Endothelial cell of umbilical vein (primary cell): ENCODE data around the gene MLX.

Source experiments
- CTCF ChIP-seq, 2 donors: IDR thresholded peaks; 1 replicate in 1 of 2; 2 replicates in 1 of 2; pipeline ENCODE4 v1.5.1; 2011; ENCODE audit warnings: low read length in 2 of 2, mild to moderate bottlenecking in 2 of 2, moderate library complexity in 2 of 2, control low read depth in 1 of 2, inconsistent platforms in 1 of 2, low read depth in 1 of 2; ENCODE audit not compliant: insufficient read depth in 1 of 2; ENCODE audit errors: extremely low read depth in 1 of 2
- EZH2 ChIP-seq: IDR thresholded peaks from 2 replicates; pipeline ENCODE4 v1.6.1; 2012; ENCODE audit warnings: borderline replicate concordance, low read depth, mild to moderate bottlenecking, moderate library complexity, low read length, inconsistent platforms; ENCODE audit not compliant: severe bottlenecking
- JUN ChIP-seq: IDR thresholded peaks from 2 replicates; pipeline ENCODE4 v1.6.1; 2011; ENCODE audit warnings: borderline replicate concordance, low read depth; ENCODE audit not compliant: insufficient read length, insufficient read depth
- MAX ChIP-seq: IDR thresholded peaks from 2 replicates; pipeline ENCODE4 v1.6.1; 2011; ENCODE audit not compliant: insufficient read depth, insufficient read length
- MYC ChIP-seq: IDR thresholded peaks from one replicate; pipeline ENCODE4 v1.6.1; 2011; ENCODE audit warnings: mild to moderate bottlenecking, low read depth, low read length
- POLR2A ChIP-seq: IDR thresholded peaks from 2 replicates; pipeline ENCODE4 v1.6.1; 2012; ENCODE audit warnings: low read depth, mild to moderate bottlenecking, control low read depth, low read length
- POLR2AphosphoS5 ChIP-seq: IDR thresholded peaks from 2 replicates; pipeline ENCODE4 v1.6.1; 2012; ENCODE audit warnings: low read depth, mild to moderate bottlenecking, control low read depth, low read length, moderate library complexity; ENCODE audit not compliant: insufficient read depth

- no peak for TF ChIP-seq EZH2
- TF ChIP-seq CTCF (IDR thresholded peaks at IDR 0.05; ENCODE audit: extremely low read depth in 1 of 2, insufficient read depth in 1 of 2, low read depth in 1 of 2, low read length in 2 of 2): no peak
- TF ChIP-seq POLR2A: peak; percentile 83
- peak; percentile 81 for TF ChIP-seq POLR2AphosphoS5
- TF ChIP-seq MAX: peak; percentile 41
- no peak for TF ChIP-seq MYC
- TF ChIP-seq JUN: no peak
Observed at GRCh38 chr17:42561897-42562387, 5.0 kb upstream of the MLX start, which contains the start of gene COASY.
